Measurements from ENCODE around the gene TNFSF13B. TPM values are rescaled to one million over a fixed set of nuclear protein-coding genes. Genes with fewer than 3 reads are reported as not detected.

TNFSF13B gene
- polyA plus RNA-seq, 1 of the 3 experiments (the other 2 are of a cell fraction), result 0.03 TPM

- no peaks in the 10 kb centered on the region for H3K36me3 ChIP-seq (replicated peaks in 1 of 2; ENCODE audit: control insufficient read depth in 1 of 2, insufficient read depth in 2 of 2, low read length in 1 of 2)
- no peak overlapping the region for H3K4me3 ChIP-seq (ENCODE audit: low read depth in 2 of 2, low read length in 1 of 2)
- WGBS (ENCODE audit: low lambda C conversion rate), result 59% methylated on average over 7 of the region's 7 CpGs
- no peak overlapping the region for H2AFZ ChIP-seq (ENCODE audit: low read depth)
- H3K79me2 ChIP-seq (ENCODE audit: insufficient read depth), result no peaks in the 10 kb centered on the region
- TF ChIP-seq REST (IDR thresholded peaks at IDR 0.05; ENCODE audit: low read depth, low read length) (no peak), FOSL2 (IDR thresholded peaks at IDR 0.05; ENCODE audit: borderline replicate concordance, low read depth) (no peak), JUND (IDR thresholded peaks at IDR 0.05) (no peak), MAX (IDR thresholded peaks at IDR 0.05; ENCODE audit: low read depth) (no peak), TAF1 (IDR thresholded peaks at IDR 0.05; ENCODE audit: borderline replicate concordance, low read depth, low read length) (no peak), ZBTB33 (IDR thresholded peaks at IDR 0.05; ENCODE audit: borderline replicate concordance, low read depth) (no peak), FOXJ3 (CRISPR knock-in tag; IDR thresholded peaks at IDR 0.05) (no peak), RXRA (IDR thresholded peaks at IDR 0.05; ENCODE audit: borderline replicate concordance, low read depth) (no peak), NRF1 (IDR thresholded peaks at IDR 0.05; ENCODE audit: low read depth, low read length) (no peak), IRF3 (IDR thresholded peaks at IDR 0.05; ENCODE audit: low read depth, low read length) (no peak), ELF1 (IDR thresholded peaks at IDR 0.05) (no peak), CTCF (IDR thresholded peaks at IDR 0.05) (no peak), CHD2 (IDR thresholded peaks at IDR 0.05; ENCODE audit: low read length, partially characterized antibody) (no peak), NFIC (IDR thresholded peaks at IDR 0.05; ENCODE audit: borderline replicate concordance) (no peak), FOXM1 (IDR thresholded peaks at IDR 0.05; ENCODE audit: low read depth) (no peak), RCOR1 (IDR thresholded peaks at IDR 0.05; ENCODE audit: low read length) (no peak), TEAD4 (IDR thresholded peaks at IDR 0.05; ENCODE audit: borderline replicate concordance, insufficient read depth) (no peak)
- DNase-seq, result no peak
- ChIA-PET CTCF (interaction anchor here (0.7 to 1.0 kb wide), 2 partner anchors 38 to 702 kb away, joined by 3 read pairs; no protein-coding TSS in a partner anchor), POLR2A (no interaction called here)
- no peak overlapping the region for H3K27ac ChIP-seq (ENCODE audit: low read depth in 2 of 2, low read length in 1 of 2)
- no peaks in the 10 kb centered on the region for H3K27me3 ChIP-seq (ENCODE audit: insufficient read depth)
- no peaks in the 10 kb centered on the region for H3K9me2 ChIP-seq
- no peak overlapping the region for H3K9ac ChIP-seq
- H3K4me1 ChIP-seq (ENCODE audit: control insufficient read depth in 1 of 2, insufficient read depth in 2 of 2, low read depth in 1 of 2, low read length in 1 of 2), result no peaks in the 10 kb centered on the region
- no peaks in the 10 kb centered on the region for H4K20me1 ChIP-seq (ENCODE audit: insufficient read depth)
- H3K4me2 ChIP-seq, result no peak overlapping the region
- H3K9me3 ChIP-seq, result no peaks in the 10 kb centered on the region; the same call in 1 of the 2 replicates
- H3F3A ChIP-seq (replicated peaks; ENCODE audit: insufficient read depth), result no peaks in the 10 kb centered on the region
These were observed 34.9 kb downstream of the TNFSF13B start for GRCh38 chr13:108304170-108305016.
